ENCODE results near the gene CLCC1. TPM values are rescaled to one million over a fixed set of nuclear protein-coding genes. Genes with fewer than 3 reads are reported as not detected.

Gene CLCC1, protein sequence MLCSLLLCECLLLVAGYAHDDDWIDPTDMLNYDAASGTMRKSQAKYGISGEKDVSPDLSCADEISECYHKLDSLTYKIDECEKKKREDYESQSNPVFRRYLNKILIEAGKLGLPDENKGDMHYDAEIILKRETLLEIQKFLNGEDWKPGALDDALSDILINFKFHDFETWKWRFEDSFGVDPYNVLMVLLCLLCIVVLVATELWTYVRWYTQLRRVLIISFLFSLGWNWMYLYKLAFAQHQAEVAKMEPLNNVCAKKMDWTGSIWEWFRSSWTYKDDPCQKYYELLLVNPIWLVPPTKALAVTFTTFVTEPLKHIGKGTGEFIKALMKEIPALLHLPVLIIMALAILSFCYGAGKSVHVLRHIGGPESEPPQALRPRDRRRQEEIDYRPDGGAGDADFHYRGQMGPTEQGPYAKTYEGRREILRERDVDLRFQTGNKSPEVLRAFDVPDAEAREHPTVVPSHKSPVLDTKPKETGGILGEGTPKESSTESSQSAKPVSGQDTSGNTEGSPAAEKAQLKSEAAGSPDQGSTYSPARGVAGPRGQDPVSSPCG
- total RNA-seq = 22.0 TPM

GRCh38 chr1:108963052-108963686 lies at the start of gene CLCC1:
TSS of gene CLCC1 (minus strand) at chr1:108963484. CDS start at chr1:108950437, 13,047 bp downstream.

Small RNA genes within 50 kb of the gene (small RNA-seq; reads per million reads assigned to genes)
- not detected for gene BX679664.2 (ENCODE audit: low replicate concordance)

Other genes starting within 250 kb of the CLCC1 start
- 44.6 TPM for gene STXBP3, start 216.8 kb downstream of the CLCC1 start, total RNA-seq
- not detected for gene AKNAD1, start 106.4 kb downstream of the CLCC1 start, total RNA-seq
- 15.7 TPM for gene GPSM2, start 86.5 kb downstream of the CLCC1 start, total RNA-seq
- gene WDR47, start 78.6 kb upstream of the CLCC1 start, total RNA-seq = 22.0 TPM
- 23.8 TPM for gene TAF13, start 112.5 kb upstream of the CLCC1 start, total RNA-seq
- gene TMEM167B, start 127.3 kb upstream of the CLCC1 start, total RNA-seq = 25.9 TPM
- 2.1 TPM for gene ELAPOR1, start 150.6 kb upstream of the CLCC1 start, total RNA-seq